Putamen (tissue), 1 donor: ENCODE measurements around the gene DLST.

Source experiments
- DNase-seq: peaks from one replicate; pipeline ENCODE4 v3.0.0-alpha.2; 2016; ENCODE audit warnings: low spot score

DLST gene

DNA sequence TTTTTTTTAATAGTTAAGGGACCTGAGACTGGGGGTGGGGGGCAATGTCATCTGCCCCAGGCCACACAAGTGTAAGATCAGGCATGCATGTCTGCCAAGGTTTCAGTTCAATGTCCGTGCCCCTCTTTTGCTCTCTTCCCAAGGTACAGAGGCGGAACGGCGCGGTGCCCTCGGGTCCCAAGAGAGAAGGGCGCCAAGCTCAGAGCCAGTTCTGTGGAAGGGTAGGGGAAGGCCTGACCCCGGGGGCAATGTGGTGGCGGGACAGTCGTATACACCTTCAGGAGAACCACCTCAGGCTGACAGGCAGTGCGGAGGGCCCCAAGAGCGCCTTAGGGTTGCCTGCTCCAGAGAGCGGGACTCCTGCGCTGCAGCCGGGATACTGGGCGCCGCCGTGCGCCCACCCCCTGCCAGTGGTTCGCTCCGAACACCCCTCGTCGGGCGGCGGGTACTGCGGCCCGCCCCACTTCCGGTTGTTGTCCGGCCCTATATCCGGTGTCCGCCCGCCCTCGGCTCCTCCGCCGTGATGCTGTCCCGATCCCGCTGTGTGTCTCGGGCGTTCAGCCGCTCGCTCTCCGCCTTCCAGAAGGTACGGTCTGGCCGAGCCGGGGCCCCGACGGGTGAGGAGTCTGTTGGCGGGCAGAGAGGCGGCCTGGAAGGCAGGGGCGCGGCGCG, at the start of gene DLST:
TSS of gene DLST (plus strand) at position 486 of the 672 bp plus-strand sequence. CDS start at position 524, 38 bp downstream.
- DNase-seq, result peak; percentile 82

DNA sequence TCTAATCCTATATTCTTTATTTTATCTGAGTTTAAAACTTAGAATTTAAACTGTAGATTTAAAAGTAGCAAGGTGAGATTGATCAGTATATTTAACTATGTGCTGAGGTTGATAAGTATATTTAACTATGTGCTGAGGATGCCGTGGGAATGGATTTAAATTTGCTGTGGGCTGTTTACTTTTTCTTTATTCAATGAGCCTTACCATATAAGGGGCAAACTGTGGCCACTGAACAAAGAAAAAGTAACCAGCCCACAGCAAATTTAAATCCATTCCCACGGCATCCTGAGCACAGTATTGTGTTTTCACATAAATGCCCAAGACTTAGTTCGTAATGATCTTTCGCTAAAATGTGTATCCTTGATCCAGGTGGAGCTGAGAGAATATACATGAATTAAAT, 48.9 kb upstream of the DLST start:
- DNase-seq, result no peak

DNA sequence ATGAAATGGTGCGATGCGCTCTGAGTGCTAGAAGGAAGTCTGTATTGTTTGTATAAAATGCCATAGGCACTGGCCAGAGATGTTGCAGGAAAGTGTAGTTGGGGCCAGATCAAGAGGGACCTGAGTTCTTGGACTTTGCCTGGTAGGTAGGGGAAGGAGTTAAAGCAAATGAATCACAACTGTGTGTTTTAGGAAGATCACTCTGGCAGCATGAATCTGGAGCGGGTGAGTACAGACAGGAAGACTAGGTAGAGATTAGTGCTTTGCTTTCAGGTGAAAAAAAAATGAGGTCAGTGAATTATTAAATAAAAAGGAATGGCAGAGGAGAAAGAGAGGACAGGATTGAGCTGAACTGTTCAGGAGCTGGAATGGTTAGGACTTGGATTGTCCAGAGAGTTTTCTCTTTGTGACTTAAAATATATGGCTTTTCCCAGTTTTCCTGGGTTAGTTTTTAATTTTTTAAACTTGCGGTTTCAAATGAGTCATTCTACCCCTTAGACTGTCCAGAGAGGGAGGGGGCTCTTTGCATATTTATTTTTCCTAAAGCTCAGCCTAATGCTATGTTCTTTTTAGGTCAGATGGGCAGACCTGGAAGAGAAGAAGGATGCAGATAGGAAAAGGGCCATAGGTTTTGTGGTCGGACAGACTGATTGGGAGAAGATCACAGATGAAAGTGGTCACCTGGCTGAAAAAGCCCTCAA, 46.9 kb upstream of the DLST start:
- no peak for DNase-seq

DNA sequence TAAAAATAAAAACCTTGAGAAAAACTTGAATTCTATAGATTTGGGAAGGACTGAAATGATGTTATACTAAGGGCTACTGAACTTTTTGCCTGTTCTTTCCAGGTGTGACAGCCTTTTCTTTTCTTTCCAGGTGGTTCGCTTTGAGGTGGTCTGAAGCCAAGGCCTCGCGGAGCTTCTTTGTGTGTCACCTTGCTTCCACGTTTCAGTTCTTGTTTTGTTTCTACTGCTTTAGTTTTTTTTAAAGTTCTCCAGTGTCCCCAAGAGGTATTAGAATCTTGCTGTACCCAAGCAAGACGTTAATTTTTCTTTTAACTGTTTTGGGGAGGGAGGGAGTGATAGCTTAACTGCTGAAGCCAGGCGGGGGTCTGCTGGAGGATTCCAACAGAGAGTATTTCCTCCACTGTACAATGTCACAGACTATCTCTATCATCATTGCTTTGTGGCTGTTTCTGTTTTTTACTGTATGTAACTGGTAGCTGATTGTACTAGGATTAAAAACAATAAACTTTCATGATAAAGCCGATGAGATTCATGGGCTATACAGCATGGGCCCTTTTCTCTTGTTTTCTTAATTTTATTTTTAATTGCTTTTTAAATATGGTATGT, 46.0 kb upstream of the DLST start:
- no peak for DNase-seq

DNA sequence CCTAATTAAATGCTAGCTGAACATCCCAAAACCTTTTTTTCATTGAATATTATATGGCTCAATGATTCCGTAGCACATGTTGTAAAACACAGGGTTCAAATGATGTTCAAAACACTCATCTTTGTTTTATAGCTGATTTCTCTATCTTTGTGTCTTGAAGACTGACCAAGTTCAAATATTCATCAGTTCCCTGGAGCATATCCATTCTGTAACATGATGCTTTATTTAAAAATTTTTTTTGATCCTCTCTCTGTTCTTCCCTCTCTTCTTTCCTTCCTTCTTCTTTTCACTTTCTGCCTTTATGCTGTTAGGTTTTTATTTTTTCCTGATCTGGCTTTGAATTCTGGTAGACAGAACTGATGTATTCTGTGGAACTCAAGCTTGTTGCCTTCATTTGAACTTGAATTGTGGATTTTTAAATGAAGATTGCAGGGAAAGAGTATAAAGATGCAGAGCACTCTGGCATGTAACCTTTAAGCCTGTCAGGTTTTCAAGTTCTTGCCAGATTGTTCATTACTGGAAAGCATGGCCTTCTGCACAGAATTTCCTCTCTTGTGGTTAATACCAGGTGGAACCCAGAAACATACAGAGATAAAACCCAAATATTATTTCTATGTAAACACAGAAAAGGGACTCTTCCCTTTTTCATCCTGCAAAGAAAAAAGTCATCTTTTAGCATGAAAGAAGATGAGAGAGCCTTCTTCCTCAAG, 45.3 kb upstream of the DLST start:
- DNase-seq, result no peak

DNA sequence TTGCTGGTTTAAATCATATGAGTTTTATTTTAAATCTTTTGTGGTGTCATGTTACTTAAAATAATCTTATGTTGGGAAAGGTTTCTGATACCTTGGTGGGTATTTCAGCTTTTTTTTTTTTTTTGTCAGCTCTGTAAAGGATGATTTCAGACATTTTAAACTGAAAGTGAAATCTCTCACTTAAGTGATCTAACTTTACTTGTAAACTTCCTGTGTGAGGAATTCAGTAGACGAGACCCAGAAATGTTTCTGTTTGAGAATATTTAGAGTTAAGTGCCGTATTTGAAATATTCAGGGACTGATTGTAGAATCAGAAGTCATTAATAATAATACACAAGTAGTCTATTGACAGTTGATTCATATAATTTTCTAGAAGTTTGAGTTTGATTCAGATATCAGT, 43.5 kb upstream of the DLST start:
- no peak for DNase-seq

DNA sequence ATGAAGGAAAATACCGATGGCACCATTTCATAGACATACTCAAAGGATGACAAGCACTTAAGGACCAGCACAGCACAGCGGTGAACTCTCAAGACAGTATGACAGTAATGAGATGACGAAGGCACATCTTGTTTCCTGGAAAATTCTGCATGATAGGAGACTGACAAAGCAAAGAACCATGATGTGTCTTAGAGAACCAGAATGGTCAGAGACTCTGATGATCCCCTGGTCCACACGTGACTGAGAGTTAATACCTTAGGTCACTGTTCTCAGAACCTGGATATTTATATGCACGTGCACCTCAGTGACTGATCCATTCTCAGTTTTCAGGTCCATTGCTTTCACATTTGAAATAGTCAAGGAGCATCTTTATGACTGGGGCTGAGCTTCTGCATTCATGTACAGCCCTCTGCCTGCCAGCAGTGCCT, 41.1 kb upstream of the DLST start:
- no peak for DNase-seq

DNA sequence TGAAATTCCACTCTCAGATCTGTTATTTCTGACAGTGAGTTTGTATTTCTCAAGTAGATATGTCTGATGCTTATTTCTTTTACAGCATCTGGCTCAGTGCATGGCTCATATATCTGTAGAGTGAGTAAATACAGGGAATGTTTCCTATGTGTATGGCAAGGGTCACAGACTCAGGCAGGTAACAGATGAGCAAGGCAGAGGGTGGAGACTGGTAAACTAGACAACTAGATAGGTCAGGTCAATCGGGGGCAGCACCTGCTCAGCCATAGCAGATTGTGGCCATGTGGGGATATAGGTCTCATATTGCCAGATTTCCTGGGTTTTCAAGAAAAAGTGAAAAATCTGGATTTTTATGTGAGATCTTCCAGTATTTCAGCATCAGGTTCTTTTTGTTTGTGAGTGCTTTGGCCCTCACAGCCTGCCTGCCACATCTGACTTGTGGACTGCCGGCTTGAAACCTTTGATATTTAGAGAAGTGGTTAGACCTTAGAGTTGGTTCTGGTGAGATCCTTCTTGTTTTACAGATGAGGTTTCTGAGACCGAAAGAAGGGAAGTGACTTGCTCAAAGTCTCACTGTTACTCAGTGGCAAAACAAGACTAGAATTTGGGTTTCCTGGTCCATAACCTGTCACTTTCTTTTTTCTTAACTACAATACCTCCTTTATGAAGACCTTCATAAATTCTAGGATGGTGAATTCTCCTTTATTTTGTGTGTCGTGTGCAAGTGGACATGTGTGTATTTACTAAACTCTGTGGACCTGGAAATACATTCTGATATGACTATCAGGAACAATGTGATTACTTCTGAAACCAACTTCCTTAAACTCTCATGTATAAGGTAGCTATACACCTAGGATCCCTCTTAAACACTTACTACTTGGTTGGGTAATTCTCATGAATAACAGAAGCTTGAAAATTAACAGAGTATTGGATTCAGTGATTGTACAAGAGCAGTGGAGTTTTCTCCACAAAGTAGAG, 40.2 kb upstream of the DLST start:
- DNase-seq, result no peak

DNA sequence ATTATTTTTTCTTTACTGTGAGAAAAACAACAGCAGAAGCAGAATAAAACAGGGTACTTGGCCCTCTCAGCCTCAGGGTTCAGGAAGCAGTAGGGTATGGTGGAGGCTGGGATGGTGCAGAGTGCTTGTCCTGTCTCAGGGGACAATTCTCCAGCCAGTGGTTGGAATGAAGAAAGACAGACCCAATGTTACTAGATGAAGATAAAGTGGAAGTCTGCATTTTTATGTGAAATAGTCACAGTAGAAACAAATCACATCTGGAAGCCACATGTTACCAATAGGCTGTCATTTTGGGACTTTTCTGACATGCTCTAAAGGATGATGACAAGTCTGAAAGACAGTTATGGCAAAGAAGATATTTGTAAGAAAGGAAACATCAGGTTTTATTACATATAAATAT, 38.1 kb upstream of the DLST start:
- no peak for DNase-seq

DNA sequence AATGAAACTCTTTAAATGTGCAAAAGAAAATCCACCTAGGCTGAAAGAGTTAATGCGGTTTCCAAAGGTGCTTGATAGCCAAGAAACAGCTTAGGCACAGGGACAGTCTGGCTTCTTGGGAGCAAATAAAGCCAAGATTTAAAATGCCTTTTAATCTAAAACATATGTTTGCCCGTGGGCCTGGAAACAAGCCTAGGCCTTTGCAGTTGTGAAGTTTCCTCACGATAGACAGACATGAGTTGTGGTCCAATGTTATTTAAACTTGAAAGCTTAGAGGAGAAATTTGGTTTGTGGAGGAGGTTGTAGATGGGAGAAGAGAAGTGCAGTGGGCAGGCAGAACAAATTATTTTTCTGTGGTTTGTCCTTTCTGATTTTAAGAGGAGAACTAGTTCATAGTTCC, 35.5 kb upstream of the DLST start:
- no peak for DNase-seq

DNA sequence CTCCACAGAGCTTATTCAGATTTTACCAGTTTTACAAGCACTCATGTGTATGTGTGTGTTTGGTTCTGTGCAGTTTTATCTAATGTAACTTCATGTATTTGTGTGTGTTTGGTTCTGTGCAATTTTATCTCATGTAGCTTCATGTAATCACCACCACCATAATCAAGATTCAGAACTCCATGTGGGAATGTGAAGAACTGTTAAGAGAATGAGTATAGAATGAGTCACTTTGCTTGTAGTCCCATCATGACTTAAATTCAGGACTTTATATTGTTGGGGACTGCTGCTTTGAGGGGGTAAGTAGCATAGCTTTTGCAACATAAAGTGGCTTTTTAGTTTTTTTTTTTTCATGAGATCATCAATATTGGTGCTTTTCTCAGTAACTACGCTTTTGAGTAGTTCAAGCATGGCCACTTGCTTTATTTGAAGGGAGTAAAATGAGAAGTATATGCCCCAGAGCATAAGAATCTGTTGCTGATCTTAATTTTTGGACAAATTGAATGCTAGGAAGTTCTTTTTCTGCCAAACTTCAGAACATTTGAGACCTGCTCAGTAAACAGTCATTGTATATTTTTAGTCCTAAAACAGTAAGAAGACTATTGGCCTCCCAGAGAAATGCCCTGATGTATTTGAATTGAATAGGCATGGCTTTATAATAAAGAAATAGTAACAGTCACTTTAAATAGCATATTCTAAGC, 34.6 kb upstream of the DLST start:
- DNase-seq, result no peak

DNA sequence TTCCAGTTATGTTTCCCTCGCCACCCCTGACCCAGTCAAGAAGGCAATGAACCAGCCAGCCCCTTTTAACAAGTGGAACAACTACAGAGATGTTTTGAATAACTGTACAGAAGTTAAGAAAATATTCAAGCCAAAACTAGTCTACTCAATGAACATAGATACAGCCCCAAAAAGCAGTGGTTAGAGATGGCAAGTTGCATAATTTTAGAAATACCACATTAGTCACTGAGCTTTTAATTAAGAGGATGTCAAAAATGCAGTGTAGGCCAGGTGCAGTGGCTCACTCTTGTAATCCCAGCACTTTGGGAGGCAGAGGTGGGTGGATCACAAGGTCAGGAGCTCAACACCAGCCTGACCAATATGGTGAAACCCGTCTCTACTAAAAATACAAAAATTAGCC, 32.9 kb upstream of the DLST start:
- DNase-seq, result no peak

DNA sequence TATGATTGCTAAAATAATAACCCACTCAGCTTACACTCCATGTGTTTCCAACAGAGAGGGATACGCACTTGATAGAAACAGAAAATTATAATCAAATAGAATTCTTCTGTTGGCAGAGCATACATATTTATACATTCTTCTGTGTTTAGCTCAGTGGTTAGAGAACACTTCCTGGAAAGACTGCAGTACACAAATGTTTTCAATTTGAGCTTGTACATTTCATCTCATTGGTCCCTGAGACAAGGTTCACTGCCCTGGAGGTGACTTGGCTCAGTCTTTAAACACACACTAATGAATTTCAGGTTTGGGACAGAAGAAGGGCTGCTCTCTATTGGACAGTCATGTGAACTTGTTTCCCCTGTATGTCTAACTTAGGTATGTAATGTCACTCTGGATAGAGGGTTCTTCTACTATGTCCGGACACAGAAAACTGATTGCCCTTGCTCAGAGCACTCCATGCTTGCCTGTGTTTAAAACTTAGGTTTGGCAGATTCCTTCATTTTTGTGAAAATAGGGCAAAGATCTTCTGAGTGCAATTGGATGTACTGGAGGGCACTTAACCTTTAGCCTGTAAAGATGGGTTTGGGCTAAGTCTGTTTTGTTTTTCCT, 28.7 kb upstream of the DLST start:
- no peak for DNase-seq

DNA sequence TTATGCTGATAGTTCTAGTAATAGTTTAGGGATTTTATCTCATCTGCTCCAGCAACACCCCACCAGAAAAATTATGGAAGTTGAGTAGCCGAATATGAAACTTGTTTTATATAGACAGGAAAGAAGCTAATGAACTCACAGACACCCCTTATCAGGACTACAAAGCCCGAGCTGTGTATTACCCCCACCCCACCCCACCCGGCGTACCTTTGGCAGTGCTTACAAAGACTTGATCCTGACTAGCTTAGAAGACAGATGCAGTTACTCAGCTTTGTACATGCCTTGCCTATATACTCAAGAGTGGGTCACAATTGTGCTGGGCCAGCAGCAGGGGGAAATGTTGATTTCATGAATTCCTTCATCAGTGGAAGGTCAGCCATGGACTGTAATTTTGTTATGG, 28.1 kb upstream of the DLST start:
- DNase-seq, result no peak

DNA sequence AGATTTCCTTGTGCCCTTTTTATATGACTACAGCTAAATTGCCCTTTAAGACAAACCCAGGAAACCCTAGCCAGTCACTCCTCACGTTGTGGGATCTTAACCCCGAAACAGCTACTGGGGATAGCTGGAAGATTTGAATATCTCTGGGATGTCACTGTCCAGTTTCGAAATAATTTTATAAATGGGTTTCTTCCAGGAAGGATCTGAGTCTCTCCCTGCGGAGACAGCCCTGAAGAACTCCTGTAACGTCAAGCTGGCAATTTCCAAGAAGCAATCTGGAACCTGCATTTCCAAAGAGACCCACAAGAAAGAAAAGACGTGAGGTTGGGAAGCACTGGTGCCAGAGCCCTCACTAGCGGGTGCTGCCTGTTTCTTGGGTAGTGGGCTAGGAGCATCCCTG, 26.7 kb upstream of the DLST start:
- no peak for DNase-seq

DNA sequence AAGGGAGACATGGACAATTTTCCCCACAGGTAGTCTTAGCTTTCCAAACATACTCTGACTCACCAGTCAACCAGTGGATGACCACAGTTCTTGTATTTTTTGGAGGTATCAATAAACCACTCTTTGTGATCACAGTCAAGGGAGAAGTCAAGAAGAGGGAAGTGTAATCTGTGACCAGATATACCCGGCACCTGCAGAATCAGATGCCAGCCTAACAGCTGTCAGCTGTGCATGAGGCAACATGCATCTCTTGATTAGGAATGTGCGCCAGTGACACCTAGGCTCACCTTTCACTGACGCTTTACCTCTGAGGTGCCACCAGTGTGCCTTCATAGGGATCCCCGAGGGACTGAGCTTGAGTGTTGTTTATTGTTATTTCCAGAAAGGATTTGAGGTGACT, 25.8 kb upstream of the DLST start:
- DNase-seq, result no peak

DNA sequence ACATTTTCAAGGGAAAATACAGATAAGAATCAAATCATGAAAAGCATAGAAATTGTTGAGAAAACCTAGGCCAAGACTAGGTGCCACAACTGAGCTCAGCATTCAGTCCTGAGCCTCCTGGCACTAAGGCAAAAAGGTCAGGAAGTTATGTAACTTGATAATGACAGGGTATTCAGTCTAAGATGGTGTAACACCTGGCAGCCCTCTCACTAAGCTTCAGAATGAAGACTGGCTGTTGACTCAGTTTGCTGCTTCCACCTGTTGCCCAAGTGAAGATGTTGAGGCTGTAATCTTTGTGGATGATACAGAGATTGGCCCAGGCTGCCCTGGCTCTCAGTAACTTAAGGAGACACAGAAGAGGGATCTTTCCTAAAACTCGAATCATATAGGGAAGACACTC, 25.4 kb upstream of the DLST start:
- no peak for DNase-seq

DNA sequence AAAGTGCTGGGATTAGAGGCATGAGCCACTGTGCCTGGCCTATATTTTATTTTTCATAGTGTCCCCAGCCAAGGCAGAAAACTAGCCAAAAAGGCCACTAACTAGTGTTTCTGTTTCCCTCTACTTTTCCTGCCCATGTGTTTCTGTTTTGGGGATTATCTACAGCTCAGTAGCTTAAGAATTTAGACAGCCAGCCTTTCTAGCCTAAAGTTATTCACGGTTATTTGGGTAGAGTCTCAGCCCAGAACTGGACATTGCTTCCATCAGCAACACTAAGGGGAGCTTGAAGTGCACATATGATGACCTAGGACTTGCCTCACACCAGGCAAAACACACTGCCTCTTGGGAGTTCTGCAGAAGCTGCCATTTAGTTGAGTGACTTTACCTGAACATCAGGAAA, 23.7 kb upstream of the DLST start:
- no peak for DNase-seq

DNA sequence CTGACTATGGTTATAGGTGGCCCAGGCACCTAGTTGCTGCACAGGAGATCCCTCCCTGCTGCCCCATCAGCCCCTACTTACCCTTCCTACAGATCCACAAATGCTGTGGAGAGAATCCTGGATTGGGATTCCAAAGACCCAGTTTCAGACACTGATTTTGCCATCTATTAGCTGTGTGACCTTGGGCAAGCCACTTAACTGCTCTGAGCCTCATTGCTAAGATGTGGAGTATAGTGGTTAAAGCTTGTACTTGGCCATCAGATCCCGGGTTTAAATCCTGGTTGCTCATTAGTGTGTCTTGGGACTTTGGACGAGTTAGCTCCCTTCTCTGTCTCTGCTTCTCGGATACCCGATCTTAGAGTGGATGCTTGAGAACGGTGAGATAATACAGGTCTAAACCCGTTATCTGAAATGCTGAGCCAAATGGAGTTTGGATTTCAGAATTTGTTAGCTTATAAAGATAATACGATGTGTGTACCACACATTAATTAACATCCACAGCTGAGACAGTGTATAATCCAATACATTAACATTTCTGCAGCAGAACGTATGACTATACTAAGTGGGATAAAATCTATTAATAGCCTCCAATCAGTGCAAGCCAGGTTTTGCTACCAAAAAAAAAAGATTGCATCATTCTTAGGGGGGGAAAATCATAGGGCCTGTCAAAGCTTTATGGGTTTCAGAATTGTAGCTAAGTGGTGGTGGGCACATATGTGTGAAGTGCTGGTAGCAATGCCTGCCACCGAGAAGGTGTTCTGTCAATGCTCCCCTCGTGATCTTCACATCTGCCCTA, 21.8 kb upstream of the DLST start:
- no peak for DNase-seq
